GM21423 (cell line): Measurements from ENCODE around the gene MED27.

Source experiments
- ATAC-seq: cut with Tn5 transposase; IDR thresholded peaks from one replicate; pipeline ENCODE4 v1.9.1; 2021; ENCODE audit warnings: mild to moderate bottlenecking, moderate library complexity; ENCODE audit not compliant: unreplicated experiment

The MED27 gene

GRCh38 chr9:131840751-131841702 lies 238.6 kb downstream of the MED27 start:
- no peak for ATAC-seq

DNA sequence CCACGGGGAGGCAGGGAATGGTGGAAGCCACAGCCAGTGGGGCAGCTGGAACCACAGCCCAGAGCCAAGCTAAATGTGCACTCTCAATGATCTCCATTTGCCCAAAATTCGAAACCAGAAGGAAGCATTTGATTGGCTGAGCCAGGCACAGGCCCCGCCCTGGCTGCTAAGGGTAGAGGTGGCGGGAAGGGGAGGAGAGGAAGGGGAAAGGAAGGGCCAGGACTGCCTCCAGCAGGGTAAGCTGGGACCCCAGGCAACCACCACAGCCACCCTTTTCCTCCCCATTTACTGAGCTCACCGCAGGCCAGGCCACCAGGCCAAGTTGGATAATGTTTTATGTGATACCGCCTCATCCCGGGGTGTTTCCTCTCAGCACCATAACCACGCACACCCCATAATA lies 239.4 kb downstream of the MED27 start:
- ATAC-seq: no peak

DNA sequence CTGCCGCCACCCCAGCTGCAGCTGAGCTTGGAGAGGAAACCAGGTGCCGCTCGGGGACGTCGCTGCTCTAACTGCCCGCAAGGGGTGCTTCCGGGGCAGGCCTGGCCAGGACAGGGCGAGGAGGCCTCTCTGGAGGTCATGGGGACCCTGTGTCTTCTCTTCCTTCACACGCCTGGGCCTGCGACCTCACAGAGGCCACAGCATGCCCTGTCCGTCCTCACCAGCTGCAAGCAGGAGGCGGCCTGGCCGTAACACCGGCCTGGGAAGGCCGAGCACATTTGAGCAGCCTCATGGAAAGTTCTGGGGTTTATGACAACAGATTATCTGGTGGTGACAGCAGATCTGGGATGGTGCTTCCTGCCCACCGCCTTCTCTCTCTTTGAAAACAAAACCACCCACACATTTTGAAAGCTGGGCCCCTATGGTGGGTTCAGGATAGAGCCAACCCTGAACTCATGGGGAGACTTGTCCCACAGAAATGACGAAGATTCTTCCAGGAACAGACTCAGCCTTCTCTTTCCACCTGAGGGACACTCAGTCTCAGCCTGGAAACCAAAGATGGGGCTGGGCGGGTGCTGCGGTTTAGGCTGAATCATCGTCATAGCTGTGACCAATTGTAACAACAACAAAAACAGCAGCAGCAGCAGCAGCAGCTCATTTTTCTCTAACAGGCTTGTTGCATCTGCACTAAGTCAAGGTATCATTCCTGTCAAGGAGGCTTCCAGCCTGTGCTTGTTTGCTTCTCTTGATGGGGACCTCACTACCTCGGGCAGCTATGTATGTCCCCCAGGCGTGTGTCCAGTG lies 240.2 kb downstream of the MED27 start:
- ATAC-seq: no peak

DNA sequence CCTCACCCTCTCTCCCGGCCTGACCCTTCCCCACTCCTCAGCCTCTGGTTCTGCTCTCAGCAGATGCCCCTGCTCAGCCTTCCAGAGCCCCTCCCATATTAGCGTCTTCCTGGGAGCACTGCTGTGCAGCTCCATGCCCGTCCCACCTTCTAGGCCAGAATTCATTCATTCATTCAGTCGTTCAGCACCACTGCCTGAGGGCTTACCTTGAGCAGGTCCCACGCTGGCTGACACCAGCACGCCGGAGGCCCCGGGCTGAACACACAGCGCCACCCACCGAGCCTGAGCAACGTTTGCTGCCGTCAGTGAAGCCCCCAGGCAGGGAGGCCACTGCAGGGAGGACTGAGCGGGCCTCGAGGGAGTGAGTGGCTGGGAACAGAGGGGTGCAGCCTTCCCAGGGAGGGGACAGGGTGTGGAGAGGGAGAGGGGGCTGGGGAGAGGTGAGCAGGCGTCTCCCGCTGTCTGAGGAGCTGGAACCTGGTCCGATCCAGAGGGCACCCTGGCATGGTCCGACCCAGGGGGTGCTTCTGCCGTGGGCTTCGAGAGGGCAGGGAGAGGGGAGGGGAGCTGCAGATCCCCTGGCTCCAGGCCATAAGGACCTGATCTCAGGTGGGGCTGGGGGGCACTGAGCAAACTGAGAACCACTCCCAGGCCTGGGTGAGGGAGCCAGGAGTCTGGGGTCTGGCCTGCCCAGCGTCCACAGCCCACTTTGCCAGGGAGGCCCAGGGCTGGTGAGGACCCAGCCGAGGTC lies 241.0 kb downstream of the MED27 start:
- ATAC-seq: no peak

GRCh38 chr9:131837836-131838235 lies 241.8 kb downstream of the MED27 start:
- no peak for ATAC-seq

GRCh38 chr9:131837316-131837715 lies 242.4 kb downstream of the MED27 start:
- no peak for ATAC-seq

DNA sequence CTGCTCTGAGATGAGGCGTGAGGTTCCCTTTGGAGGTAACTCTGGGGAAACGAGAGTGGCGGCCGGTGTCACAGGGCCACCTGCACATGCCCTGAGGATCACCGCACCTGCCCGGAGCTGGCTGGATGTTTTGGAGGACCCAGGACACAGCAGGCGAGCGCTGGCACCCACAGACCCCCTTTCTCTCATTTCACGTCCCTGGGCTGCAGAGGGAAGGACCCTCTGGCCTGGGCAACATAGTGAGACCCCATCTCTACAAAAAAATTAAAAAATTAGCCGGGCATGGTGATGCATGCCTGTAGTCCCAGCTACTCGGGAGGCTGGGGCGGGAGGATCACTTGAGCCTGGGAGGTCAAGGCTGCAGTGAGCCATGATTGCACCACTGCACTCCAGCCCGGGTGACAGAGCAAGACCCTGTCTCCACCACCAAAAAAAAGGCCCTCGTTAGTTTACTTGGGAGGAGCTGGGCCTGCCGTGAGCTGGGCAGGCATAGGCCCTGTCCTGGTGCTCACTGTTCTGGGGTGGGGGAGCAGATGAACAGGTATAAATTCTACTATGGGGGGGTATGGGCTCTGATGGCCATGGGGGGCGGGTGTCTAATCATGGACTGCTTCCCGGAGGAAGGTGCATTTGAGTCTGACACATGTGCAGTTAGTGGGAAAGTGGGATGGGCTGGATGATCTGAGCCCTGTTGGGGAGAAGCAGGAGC lies 242.9 kb downstream of the MED27 start:
- ATAC-seq: no peak

DNA sequence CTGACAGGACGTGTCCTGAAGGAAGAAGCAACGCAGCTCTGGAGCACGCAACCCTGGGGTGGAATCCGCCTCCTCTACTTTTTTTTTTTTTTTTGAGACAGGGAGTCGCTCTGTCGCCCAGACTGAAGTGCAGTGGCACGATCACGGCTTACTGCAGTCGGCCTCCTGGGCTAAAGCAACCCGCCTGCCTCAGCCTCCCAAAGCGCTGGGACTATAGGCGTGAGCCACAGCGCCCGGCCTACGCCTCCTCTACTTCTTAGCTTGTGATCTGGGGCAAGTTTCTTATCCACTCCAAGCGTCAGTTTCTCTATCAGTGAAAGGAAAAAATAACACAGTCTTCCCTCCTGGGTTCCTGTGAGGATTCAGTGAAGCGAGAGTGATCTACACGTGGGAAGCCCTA lies 243.6 kb downstream of the MED27 start:
- no peak for ATAC-seq

GRCh38 chr9:131835151-131835910 lies 244.3 kb downstream of the MED27 start:
- no peak for ATAC-seq

GRCh38 chr9:131834721-131835120 lies 244.9 kb downstream of the MED27 start:
- ATAC-seq: no peak

GRCh38 chr9:131833906-131834305 lies 245.8 kb downstream of the MED27 start:
- ATAC-seq: no peak

- ATAC-seq: no peak
Measured at GRCh38 chr9:131833083-131833482, 246.6 kb downstream of the MED27 start.

- no peak for ATAC-seq
Measured at GRCh38 chr9:131831380-131832165, 248.1 kb downstream of the MED27 start.

DNA sequence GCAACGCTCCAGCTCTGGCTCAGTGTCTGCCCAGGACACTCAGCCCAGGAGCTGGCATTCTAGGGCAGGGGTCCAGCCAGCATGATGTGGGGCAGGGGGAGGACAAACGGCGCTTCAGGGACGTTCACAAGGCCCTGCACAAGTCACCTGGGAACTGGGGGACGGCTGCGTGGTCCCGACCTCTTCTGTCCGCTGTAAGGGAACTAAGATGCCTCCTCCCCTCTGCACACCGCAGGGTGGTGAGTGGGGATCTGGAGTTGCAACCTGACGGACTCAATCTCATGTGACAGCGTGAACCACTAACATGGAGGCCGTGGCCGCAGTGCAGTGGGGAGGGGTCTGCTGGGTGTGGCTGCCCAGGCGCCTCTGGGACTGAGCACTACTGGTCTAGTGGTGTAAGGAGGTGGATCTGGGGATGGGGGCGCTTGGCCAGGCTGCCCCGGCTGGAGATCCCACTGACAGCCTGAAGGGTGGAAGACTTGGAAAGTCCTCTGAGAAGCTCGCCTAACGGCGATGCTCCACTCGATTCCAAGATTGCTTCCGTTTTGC lies 251.8 kb downstream of the MED27 start:
- ATAC-seq: no peak

DNA sequence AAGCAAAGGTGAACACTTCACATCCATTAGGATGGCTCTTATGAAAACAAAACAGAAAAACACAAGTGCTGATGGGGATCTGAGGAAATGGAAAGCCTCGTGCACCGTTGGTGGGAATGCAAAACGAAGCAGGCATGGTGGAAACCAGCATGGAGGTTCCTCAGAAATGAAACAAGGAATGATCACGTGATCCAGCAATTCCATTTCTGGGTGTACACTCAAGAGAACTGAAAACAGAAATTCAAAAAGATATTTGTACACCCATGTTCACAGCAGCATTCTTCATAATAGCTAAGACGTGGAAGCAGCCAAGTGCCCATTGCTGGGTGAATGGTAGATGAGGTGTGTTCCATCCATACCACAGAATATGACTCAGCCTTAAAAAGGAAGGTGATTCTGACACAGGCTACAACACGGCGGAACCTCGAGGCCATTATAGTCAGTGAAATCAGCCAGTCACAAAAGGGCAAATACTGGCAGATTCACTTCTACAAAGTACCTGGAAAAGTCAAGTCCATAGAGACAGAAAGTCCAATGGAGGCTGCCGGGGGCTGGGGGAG lies 252.6 kb downstream of the MED27 start:
- ATAC-seq: no peak

GRCh38 chr9:131826053-131826452 lies 253.6 kb downstream of the MED27 start:
- no peak for ATAC-seq

DNA sequence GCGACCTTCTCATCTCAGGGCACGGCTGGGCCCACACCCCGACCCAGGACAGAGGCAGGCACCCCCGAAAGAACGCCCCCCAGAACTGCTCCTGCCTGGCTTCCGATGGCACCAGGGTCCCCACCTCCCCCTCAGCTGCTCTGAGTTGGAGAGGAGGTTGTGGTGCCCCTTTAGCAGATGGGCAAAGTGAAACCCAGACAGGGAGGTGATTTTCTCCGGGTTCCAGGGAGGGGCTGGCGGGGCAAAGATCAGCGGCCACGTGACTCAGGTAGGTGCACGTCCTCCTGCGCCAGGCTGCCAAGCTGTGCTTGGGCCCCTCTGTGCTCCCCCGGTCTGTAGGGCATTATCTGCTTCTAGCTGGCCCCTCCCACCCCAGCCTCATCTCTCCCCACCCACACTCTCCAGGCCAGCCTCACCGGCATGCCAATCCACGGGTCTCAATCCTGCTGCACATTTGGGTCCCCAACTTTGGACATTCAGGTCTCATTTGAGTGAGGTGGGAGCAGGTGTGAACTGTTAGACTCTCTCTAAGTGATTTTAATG lies 254.6 kb downstream of the MED27 start:
- ATAC-seq: no peak

- no peak for ATAC-seq
Measured at GRCh38 chr9:131824155-131824594, 255.5 kb downstream of the MED27 start.
